GM12874 (cell line): ENCODE results near the gene GFRA1.

Experiments
- CTCF ChIP-seq: IDR thresholded peaks from 2 replicates; pipeline ENCODE4 v1.5.1; 2011; ENCODE audit warnings: low read depth, mild to moderate bottlenecking, control low read depth, low read length, moderate library complexity; ENCODE audit not compliant: insufficient read depth

The GFRA1 gene

GRCh38 chr10:116304923-116305322 lies 31.9 kb upstream of the GFRA1 start:
- no peak for TF ChIP-seq CTCF

DNA sequence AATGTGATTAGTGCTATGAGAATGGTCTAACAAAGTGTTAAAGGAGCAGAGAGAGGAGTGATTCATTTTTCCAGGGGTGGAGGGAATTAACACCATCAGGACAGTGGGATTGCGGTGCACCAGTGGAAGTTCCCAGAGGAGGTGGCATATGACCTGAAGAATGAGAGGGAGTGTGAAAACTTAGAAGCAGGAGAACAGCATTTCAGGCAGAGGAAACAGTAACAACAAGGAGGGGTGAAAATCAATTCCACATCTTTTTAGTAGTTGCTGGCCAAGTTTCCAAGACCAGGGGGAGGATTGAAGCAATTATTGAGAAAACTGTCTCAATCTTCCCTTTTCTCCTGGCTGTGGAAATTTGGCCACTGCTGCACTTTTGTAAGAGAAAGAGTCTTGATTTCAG lies 27.5 kb upstream of the GFRA1 start:
- no peak for TF ChIP-seq CTCF

DNA sequence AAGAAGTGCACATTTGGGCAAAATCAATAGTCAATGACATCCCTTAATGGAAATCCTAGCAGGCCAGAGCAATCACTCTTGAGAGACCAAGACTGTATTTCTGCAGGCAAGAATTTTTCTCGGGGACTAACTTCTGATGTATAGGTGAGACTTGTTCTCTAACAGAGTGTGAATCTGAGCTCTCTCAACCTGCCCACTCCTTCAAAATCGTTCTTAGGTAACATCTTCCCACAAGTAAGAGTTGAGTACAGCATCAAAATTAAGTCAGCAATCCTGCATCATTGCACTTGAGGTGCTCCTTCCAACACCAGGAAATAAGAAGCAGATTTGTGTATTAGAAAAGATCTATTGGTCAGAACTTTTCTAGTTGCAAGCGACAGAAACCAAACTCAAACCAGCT lies 25.6 kb upstream of the GFRA1 start:
- TF ChIP-seq CTCF, result no peak

GRCh38 chr10:116296291-116296721 lies 23.3 kb upstream of the GFRA1 start:
- TF ChIP-seq CTCF, result no peak

- TF ChIP-seq CTCF, result no peak
These were observed 19.5 kb upstream of the GFRA1 start for GRCh38 chr10:116292493-116292892.

- TF ChIP-seq CTCF, result no peak
These were observed 16.6 kb upstream of the GFRA1 start for GRCh38 chr10:116289652-116290051.

- TF ChIP-seq CTCF, result peak; percentile 34; the same call in 1 of the 2 replicates
These were observed 15.0 kb upstream of the GFRA1 start for GRCh38 chr10:116287906-116288501.

DNA sequence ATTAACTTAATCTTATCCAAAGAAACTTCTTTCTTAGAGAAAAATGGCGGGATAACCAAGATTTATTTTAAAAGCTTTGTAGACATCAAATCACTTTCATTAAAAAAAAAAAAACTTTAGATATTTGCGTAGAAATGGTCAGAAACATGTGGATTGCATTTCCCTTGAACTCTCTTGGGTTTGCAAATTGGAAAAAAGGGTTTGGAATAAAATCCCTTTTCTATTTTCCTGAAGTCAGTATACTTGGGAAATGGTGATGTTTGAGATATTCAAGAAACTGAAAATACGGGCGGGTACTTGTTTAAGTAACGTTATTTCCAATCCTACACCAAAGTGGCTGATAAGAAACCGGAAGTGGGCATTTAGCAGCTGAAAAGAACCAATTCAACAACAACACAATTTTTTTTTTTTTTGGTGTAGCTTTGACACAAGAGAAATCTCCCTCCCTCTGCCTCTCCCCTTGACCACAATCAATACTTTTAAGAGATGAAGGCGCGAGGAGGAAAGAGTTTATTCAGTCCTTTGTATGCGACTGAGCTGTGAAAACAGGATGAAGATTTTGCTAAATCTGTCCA lies 13.7 kb upstream of the GFRA1 start:
- TF ChIP-seq CTCF, result no peak
